Activated naive CD4-positive, alpha-beta T cell treated with anti-CD3 and anti-CD28 coated beads, Interleukin-2, amount 50 U/mL, for 16 hours (primary cell): ENCODE data around the gene RFC1.

Source experiments
- DNase-seq: peaks from one replicate; pipeline ENCODE4 v3.0.0-alpha.2; 2020

RFC1 gene

GRCh38 chr4:39349326-39349725 lies 16.8 kb downstream of the RFC1 start:
- DNase-seq = no peak

- DNase-seq = no peak
Measured at GRCh38 chr4:39348371-39349315, 17.5 kb downstream of the RFC1 start.

DNA sequence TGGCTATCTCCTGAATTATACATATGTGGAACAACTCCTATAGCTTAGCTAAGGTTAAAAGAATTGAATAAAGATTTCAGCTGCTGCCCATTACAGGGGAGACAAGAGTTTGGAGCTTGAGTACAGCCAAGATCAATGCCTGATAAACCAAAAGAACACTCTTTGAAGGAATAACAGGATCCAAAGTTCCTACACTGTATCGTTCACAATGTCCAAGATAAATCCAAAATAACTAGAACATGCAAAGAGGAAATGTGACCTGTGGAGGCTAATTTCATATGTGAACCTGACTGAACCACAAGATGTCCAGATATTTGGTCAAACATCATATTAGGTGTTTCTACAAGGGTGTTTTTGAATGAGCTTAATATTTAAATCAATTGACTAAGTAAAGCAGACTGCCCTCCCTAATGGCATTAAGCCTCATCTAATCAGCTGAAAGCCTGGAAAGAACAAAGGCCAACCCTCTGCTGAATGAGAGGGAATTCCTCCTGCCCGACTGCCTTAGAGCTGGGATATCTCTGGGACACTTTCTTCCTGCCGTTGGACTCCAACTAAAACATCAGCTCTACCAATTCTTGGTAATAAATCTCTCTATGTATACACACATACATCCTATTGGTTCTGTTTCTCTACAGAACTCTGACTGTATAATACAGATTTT lies 19.2 kb downstream of the RFC1 start:
- no peak for DNase-seq

- no peak for DNase-seq
Measured at GRCh38 chr4:39342731-39343130, 23.4 kb downstream of the RFC1 start.

GRCh38 chr4:39341075-39341725 lies 25.0 kb downstream of the RFC1 start:
- no peak for DNase-seq

DNA sequence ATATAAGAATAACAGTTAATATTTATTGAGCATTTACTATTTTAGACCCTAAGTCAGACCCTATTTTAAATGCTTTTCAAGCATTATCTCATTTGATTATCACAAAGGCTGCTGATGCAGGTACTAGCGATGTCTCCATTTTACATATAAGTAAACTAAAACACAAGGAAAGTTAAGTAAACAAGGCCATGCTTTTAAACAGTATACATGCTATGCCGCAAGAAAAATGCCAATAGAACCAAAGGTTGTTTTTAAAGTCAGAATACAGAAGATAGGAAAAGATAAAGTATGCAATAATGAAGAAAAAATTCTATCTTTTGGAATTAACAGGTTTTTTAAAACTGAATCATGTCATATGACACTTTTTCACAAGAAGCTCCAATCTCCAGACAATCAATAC lies 26.2 kb downstream of the RFC1 start:
- no peak for DNase-seq

DNA sequence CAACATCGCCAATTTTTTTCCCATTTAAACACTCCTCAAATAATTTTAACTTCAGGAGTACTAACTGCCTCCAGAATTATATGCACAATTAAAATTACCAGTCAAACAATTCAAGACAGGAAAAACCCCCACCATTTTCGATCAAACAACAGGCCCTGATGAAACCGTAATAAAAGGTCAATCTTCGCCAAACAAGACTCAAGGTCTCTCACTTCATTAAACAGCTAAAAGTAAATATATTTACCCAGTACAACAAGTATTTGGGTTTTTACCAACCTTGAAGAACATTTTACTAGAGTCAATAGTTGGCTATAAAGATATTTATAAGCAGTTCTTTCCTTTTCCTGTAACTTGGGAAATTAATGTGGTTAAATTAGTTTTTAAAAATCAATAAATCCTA lies 28.3 kb downstream of the RFC1 start:
- no peak for DNase-seq

DNA sequence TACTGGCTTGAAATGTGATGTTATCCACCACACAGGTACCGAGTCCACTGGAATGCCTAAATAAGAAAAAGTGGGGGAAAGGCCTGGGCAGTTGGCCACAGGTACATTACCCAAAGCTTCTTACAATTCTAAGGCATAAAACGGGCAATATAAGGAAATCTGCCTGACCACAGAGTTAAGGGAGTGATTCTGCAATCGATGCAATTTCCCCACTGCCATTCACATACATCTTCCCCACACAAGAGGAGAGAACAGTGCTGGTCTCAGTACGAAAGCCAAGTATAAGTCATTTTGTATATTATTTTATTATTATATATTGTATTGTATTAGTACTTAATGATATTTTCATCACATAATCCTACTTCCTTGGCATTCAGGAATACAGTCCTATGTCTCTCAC lies 30.6 kb downstream of the RFC1 start:
- DNase-seq = no peak

DNA sequence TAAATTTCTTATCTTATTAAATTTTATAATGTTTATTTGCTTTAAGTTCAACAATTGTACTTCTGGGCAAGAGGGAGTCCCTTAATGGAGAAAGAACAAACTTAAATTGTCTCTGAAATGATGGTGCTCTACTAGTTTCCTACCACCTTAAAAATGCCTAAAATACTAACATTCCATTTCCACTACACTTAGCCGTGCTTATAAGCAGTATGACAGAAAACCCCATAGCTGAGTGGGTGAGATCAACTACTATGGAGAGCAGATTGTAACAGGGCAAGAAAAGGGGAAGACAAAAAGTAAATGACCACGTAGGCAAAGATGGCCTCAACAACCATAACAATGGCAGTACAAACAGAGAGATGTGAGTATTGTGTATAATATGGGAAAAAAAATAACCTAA lies 35.0 kb downstream of the RFC1 start:
- DNase-seq = no peak

- no peak for DNase-seq
Measured at GRCh38 chr4:39330353-39330752, 35.8 kb downstream of the RFC1 start.

- DNase-seq = no peak
Measured at GRCh38 chr4:39326468-39326977, 39.6 kb downstream of the RFC1 start.

DNA sequence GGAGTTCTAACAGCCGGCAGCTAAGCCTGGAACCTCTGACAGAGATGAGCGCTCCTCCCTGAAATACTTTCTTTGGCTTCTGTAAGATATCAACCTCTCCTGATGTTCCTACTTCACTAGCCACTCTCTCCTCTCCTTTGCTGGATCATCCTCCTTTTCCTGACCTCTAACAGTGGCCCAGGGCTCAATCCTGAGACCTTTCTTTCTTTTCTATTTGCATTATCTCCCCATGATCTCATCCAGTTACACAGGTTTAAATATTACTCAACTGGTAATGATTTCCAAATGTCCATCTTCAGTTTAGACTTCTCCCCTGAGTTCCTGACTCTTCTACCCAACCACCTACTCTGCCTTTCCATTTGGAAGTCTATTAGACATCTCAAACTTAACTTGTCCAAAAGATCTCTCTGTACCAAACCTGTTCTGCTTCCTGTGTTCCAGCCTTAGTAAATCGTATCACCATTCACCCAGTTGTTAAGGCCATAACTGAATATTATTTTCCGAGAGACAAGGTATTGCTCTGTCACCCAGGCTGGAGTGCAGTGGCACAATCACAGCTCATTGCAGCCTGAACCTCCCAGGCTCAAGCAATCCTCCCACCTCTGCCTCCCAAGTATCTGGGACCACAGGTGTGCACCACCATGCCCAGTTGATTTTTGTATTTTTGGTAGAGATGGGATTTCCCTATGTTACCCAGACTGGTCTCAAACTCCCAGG lies 41.1 kb downstream of the RFC1 start:
- DNase-seq = no peak

- no peak for DNase-seq
Measured at GRCh38 chr4:39324446-39324845, 41.7 kb downstream of the RFC1 start.

DNA sequence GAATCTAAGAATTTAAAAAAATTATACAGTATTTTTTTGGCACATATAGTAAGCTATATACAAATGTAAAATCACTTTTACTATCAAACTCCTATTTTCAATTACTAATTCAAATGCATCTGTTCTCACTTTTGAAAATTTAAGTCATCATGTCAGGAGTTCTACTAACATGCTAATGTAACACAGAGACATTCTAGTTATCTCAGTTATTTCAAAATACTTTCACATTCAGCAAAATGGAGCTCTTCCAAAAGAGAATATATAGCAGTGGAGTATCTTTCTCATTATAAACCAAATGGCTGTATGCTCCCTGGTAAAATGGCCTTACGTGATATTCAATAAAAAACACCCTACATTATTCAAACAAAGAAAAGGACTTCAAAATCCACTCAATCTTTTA lies 42.3 kb downstream of the RFC1 start:
- DNase-seq = no peak

DNA sequence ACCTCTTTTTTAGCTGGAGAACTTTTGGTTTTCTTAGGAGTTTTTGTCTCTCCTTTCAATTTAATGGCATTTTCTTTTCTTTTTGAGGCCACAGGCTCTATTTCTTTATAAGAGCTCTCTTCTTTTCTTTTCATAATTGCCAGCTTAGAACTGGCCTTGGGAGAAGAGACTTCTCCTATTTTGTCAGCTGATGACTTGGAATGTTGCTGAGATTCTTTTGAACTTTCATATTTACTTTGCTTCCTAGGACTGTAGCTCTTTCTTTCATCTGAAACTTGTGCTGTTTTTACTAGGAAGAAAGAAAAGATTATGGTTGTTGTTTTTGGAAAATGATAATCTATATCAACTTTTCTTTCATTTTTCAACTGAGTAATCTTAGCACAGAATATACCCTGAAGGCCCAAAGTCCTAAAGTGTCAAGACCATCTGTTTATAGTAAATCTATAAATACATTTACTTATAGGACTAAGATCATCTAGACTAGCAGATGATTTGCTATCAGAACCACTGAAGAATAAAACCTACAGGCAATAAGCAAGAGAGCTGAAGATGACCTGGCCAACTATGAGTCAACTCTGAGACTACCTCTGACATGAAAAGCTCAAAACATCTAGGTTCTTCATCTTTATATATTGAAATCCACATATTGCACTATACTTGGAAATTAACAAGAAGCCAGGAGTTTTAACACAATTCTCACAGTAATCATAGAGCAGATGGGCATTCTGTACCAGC lies 45.6 kb downstream of the RFC1 start:
- DNase-seq = no peak

DNA sequence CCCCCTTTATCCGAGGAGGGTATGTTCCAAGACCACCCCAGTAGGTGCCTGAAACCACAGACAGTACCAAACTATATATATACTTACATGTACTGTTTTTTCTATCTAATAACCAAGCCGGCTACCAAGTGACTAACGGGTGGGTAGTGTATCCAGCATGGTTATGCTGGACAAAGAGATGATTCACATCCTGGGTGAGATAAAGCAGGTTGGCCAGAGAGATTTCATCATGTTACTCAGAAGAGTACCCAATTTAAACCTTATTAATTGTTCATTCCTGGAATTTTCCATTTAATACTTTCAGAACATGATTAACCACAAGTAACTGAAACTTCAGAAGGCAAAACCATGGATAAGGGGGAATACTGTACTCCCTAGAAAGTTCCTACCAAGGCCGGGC lies 46.5 kb downstream of the RFC1 start:
- no peak for DNase-seq

GRCh38 chr4:39312816-39313215 lies 53.3 kb downstream of the RFC1 start:
- no peak for DNase-seq

GRCh38 chr4:39308611-39309010 lies 57.6 kb downstream of the RFC1 start:
- no peak for DNase-seq

DNA sequence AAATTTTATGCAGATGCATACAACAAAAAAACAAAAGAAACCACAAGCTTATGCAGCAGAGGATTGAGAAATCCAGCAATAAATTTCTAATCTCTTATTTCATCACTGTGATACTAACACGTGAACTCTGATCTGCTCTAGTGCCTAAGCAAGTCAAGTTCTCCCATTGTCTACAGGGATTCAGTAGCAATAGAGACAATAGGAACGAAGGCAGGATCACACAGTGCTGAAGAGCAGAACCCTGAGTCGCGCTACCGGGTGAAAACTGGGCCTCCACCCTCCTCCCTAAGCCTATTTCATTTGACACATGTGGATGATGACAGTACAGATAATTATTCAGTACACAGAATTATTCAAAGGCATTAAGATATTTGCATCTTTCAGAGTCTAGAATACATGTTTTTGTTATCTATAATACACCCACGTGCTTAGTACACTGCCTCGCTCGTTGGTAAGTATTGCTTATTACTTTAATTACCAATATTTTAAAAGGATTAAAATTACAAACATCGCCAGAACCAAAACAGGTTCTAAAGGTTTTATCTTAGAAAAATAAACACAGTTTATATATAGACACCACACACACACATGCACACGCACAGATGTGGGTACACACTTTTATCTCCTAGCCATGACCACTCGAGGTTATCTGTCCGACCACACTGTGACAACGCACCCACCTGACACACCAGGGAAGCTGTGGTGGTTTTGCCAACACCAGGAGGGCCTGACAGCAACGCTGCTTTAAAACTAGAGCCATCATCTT lies 60.1 kb downstream of the RFC1 start:
- no peak for DNase-seq

DNA sequence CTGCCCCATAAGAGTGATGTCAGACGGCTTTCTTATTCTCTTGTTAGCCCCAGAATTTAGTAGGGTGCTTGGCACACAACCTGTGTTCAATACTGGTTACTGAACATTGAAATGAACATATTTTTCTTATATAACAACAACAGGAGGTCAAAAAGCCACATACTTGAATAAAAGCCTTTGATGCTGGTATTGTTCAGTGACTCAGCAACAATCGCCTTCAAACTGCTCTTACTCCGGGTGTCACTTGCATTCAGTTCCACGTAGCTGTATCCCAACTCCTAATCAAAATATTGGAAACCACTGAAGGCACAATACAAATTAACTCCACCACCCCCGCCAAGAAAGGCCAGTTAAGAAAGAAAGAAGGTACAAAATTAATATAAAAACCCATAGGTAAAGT lies 61.5 kb downstream of the RFC1 start:
- DNase-seq = no peak

- DNase-seq = no peak
Measured at GRCh38 chr4:39303871-39304270, 62.3 kb downstream of the RFC1 start.
